HepG2 (cell line): ENCODE results near the gene LRSAM1. TPM values are rescaled to one million over a fixed set of nuclear protein-coding genes. Genes with fewer than 3 reads are reported as not detected.

ENCODE experiments used
- ATAC-seq: fragments of 200-7000 bp; cut with Tn5 transposase; 3 replicates; pipeline ENCODE4 v1.9.1; 2020; ENCODE audit warnings: mild to moderate bottlenecking, moderate library complexity
- BruUV-seq: library from RNA; stranded (reverse); fragments of 400-500 nt; replicated peaks from 2 replicates; lab custom pipeline; 2021; lab: Mats Ljungman, UMichigan
- CTCF ChIA-PET: fragments of 300-600 bp; formaldehyde crosslinking; extraction: SDS; loops from one replicate; lab custom pipeline; 2021; ENCODE audit warnings: low total read pairs, inconsistent platforms, low intra/inter-chr PET ratio; lab: Yijun Ruan, JAX
- POLR2A ChIA-PET: fragments of 350-600 bp; sonication (Branson Sonifier 250); formaldehyde crosslinking; loops from one replicate; lab custom pipeline; 2020; ENCODE audit warnings: antibody characterized with exemption, inconsistent platforms; lab: Yijun Ruan, JAX
- DNase-seq: peaks from one replicate; pipeline ENCODE4 v3.0.0-alpha.2; 2015; ENCODE audit warnings: low spot score
- FAIRE-seq: peaks from 3 replicates; lab custom pipeline; 2011; peaks lifted over from hg19 to GRCh38; lab: Jason Lieb, UNC
- H2AFZ ChIP-seq: one replicate; pipeline ENCODE4 v1.6.1; 2011; ENCODE audit warnings: low read length, inconsistent platforms
- H3K27ac ChIP-seq: fragments of 300-600 bp; 3 replicates; pipeline ENCODE4 v1.8.0; 2011; ENCODE audit warnings: mixed run types, mild to moderate bottlenecking, mixed read lengths, low read length, inconsistent platforms; ENCODE audit not compliant: insufficient read depth; ENCODE audit errors: extremely low read length
- H3K27me3 ChIP-seq, 2 experiments: fragments of 200-600 bp in 1 of 2; 2 replicates in 1 of 2; 3 replicates in 1 of 2; pipeline versions ENCODE4 v1.6.0 to v1.8.0; 2011; ENCODE audit warnings: low read length in 2 of 2, mild to moderate bottlenecking in 2 of 2, moderate library complexity in 2 of 2, inconsistent platforms in 1 of 2; ENCODE audit not compliant: insufficient read depth in 2 of 2, control insufficient read depth in 1 of 2
- H3K36me3 ChIP-seq, 2 experiments: fragments of 200-600 bp in 1 of 2; replicated peaks in 1 of 2; 2 replicates in 1 of 2; 3 replicates in 1 of 2; pipeline versions ENCODE4 v1.5.1 to v1.8.0; 2011; ENCODE audit warnings: low read length in 2 of 2, inconsistent platforms in 1 of 2; ENCODE audit not compliant: insufficient read depth in 2 of 2, control insufficient read depth in 1 of 2
- H3K4me1 ChIP-seq: 2 replicates; pipeline ENCODE4 v1.5.1; 2012; ENCODE audit warnings: low read length, inconsistent platforms; ENCODE audit not compliant: insufficient read depth
- H3K4me2 ChIP-seq: 2 replicates; pipeline ENCODE4 v1.6.0; 2011; ENCODE audit warnings: low read depth, low read length, inconsistent platforms
- H3K4me3 ChIP-seq, 3 experiments: fragments of 200-600 bp in 1 of 3; sonication (generic), shearing (Covaris generic) in 1 of 3; replicated peaks in 1 of 3; 2 replicates each; pipeline ENCODE4 v1.5.1; 2011 to 2016; ENCODE audit warnings: low read length in 3 of 3, inconsistent platforms in 2 of 3, low read depth in 2 of 3, mild to moderate bottlenecking in 2 of 3, control low read depth in 1 of 3, mixed read lengths in 1 of 3; ENCODE audit not compliant: insufficient read depth in 1 of 3
- H3K79me2 ChIP-seq: one replicate; pipeline ENCODE4 v1.6.1; 2011; ENCODE audit warnings: low read length, inconsistent platforms; ENCODE audit not compliant: insufficient read depth
- H3K9ac ChIP-seq: 2 replicates; pipeline ENCODE4 v1.6.0; 2011; ENCODE audit warnings: mild to moderate bottlenecking, low read depth, low read length, inconsistent platforms; ENCODE audit not compliant: insufficient read depth
- H3K9me3 ChIP-seq: 2 replicates; pipeline ENCODE4 v1.5.1; 2012; ENCODE audit warnings: mild to moderate bottlenecking, low read length
- H4K20me1 ChIP-seq: 2 replicates; pipeline ENCODE4 v1.6.0; 2011; ENCODE audit warnings: inconsistent platforms, mild to moderate bottlenecking, low read length, moderate library complexity; ENCODE audit not compliant: insufficient read depth
- ARID3A ChIP-seq: IDR thresholded peaks from 2 replicates; pipeline ENCODE4 v1.6.1; 2012; ENCODE audit warnings: low read depth, low read length, improper control_type of control experiment
- CHCHD3 ChIP-seq: sonication (generic); formaldehyde crosslinking; IDR thresholded peaks from 2 replicates; pipeline ENCODE4 v1.8.0; 2022; ENCODE audit warnings: mild to moderate bottlenecking, missing genetic modification reagents, moderate library complexity
- EHMT2 ChIP-seq: fragments of 200-600 bp; sonication (generic); IDR thresholded peaks from 2 replicates; pipeline ENCODE4 v1.7.0; 2017; ENCODE audit warnings: antibody characterized with exemption, low read depth, low read length, borderline replicate concordance
- FIP1L1 ChIP-seq: fragments of 200-400 bp; formaldehyde crosslinking; IDR thresholded peaks from 2 replicates; pipeline ENCODE4 v1.6.1; 2018; ENCODE audit warnings: low read depth, mild to moderate bottlenecking, low read length, moderate library complexity, borderline replicate concordance; ENCODE audit not compliant: insufficient read depth
- MED13 ChIP-seq: sonication (generic); formaldehyde crosslinking; IDR thresholded peaks from 2 replicates; pipeline ENCODE4 v1.5.0; 2020; ENCODE audit warnings: missing genetic modification reagents
- SKI ChIP-seq: fragments of 450-650 bp; IDR thresholded peaks from one replicate; pipeline ENCODE4 v1.6.1; 2018; ENCODE audit warnings: mild to moderate bottlenecking; ENCODE audit not compliant: partially characterized antibody
- ZNF746 ChIP-seq: sonication (generic); formaldehyde crosslinking; IDR thresholded peaks from 2 replicates; pipeline ENCODE4 v1.8.0; 2022; ENCODE audit warnings: mild to moderate bottlenecking, missing genetic modification reagents
- WGBS: methylation state at CpG from one replicate; pipeline ENCODE4 v1.1.6; 2017; ENCODE audit warnings: low lambda C conversion rate; 5-methylcytosine and 5-hydroxymethylcytosine counted together
- in situ Hi-C: cut with HindIII; loops from 2 replicates; pipeline ENCODE4 v1.10.0; 2017; ENCODE audit warnings: low pct_unique_long_range_greater_than_20kb; ENCODE audit not compliant: extremely low pct_ligation_motif_present
- intact Hi-C: fragments of 100-400 bp; cut with micrococcal nuclease; formaldehyde crosslinking; loops from one replicate; pipeline ENCODE4 v1.10.0; 2022; ENCODE audit not compliant: unreplicated experiment
- polyA plus RNA-seq, 8 experiments: library from polyadenylated mRNA; depleted of rRNA in 3 of 8; stranded (reverse) in 7 of 8; unstranded in 1 of 8; fragments of >200 nt; fragmentation: Illumina TruSeq in 4 of 8; extraction: Trizol in 4 of 8; gene quantifications; 2 replicates each; pipeline versions ENCODE4 v1.2.1 to v1.2.3, GENCODE V29; 2011 to 2016; ENCODE audit warnings: low read depth in 4 of 8, missing spikeins in 1 of 8, mixed read lengths in 1 of 8; ENCODE audit not compliant: insufficient read depth in 1 of 8
- total RNA-seq, 5 experiments: library from RNA; depleted of rRNA; stranded (reverse); fragments of >200 nt; fragmentation: Illumina TruSeq; extraction: Trizol; gene quantifications; 2 replicates each; pipeline ENCODE4 v1.2.3, GENCODE V29; 2016; ENCODE audit warnings: low read depth in 1 of 5
- TF ChIP-seq, protein P1 (sequence below): sonication (generic); formaldehyde crosslinking; IDR thresholded peaks from 2 replicates; pipeline ENCODE4 v1.4.0; 2020; ENCODE audit warnings: mild to moderate bottlenecking, missing genetic modification reagents, borderline replicate concordance
- TF ChIP-seq, protein P2 (sequence below): sonication (generic); formaldehyde crosslinking; IDR thresholded peaks from 2 replicates; pipeline ENCODE4 v1.4.0; 2020; ENCODE audit warnings: mild to moderate bottlenecking, missing genetic modification reagents, borderline replicate concordance

The LRSAM1 gene
- total and polyA plus RNA-seq, 2 of the 13 experiments (the other 11 are each of a cell fraction or from before 2014, with no cell fraction given) = 8.7 to 10.2 TPM

GRCh38 chr9:127488946-127489345, 37.6 kb downstream of the LRSAM1 start:
- Histone ChIP-seq H3K79me2 (no peaks in the 10 kb centered on the region), H3K9me3 (no peaks in the 10 kb centered on the region), H2AFZ (no peak overlapping the region), H3K4me3 (no peak overlapping the region), H3K36me3 (peaks cover 11 to 39% of the 10 kb centered on the region in 2 experiments), H4K20me1 (no peaks in the 10 kb centered on the region), H3K27me3 (no peaks in the 10 kb centered on the region), H3K9ac (no peak overlapping the region), H3K4me2 (no peak overlapping the region), H3K27ac (no peak overlapping the region), H3K4me1 (no peaks in the 10 kb centered on the region)
- no peak for DNase-seq
- intact Hi-C loops (no loop called here), in situ Hi-C loops (no loop called here)
- POLR2A ChIA-PET = no interaction called here
- TF ChIP-seq FIP1L1 (no peak), MED13 (CRISPR knock-in tag) (no peak), CHCHD3 (CRISPR knock-in tag) (no peak), SKI (no peak), ARID3A (no peak), ZNF746 (CRISPR knock-in tag) (no peak), EHMT2 (no peak)
- TF ChIP-seq, protein P1, sequence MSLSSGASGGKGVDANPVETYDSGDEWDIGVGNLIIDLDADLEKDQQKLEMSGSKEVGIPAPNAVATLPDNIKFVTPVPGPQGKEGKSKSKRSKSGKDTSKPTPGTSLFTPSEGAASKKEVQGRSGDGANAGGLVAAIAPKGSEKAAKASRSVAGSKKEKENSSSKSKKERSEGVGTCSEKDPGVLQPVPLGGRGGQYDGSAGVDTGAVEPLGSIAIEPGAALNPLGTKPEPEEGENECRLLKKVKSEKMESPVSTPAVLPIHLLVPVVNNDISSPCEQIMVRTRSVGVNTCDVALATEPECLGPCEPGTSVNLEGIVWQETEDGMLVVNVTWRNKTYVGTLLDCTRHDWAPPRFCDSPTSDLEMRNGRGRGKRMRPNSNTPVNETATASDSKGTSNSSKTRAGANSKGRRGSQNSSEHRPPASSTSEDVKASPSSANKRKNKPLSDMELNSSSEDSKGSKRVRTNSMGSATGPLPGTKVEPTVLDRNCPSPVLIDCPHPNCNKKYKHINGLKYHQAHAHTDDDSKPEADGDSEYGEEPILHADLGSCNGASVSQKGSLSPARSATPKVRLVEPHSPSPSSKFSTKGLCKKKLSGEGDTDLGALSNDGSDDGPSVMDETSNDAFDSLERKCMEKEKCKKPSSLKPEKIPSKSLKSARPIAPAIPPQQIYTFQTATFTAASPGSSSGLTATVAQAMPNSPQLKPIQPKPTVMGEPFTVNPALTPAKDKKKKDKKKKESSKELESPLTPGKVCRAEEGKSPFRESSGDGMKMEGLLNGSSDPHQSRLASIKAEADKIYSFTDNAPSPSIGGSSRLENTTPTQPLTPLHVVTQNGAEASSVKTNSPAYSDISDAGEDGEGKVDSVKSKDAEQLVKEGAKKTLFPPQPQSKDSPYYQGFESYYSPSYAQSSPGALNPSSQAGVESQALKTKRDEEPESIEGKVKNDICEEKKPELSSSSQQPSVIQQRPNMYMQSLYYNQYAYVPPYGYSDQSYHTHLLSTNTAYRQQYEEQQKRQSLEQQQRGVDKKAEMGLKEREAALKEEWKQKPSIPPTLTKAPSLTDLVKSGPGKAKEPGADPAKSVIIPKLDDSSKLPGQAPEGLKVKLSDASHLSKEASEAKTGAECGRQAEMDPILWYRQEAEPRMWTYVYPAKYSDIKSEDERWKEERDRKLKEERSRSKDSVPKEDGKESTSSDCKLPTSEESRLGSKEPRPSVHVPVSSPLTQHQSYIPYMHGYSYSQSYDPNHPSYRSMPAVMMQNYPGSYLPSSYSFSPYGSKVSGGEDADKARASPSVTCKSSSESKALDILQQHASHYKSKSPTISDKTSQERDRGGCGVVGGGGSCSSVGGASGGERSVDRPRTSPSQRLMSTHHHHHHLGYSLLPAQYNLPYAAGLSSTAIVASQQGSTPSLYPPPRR (CRISPR knock-in tag) = no peak
- TF ChIP-seq, protein P2, sequence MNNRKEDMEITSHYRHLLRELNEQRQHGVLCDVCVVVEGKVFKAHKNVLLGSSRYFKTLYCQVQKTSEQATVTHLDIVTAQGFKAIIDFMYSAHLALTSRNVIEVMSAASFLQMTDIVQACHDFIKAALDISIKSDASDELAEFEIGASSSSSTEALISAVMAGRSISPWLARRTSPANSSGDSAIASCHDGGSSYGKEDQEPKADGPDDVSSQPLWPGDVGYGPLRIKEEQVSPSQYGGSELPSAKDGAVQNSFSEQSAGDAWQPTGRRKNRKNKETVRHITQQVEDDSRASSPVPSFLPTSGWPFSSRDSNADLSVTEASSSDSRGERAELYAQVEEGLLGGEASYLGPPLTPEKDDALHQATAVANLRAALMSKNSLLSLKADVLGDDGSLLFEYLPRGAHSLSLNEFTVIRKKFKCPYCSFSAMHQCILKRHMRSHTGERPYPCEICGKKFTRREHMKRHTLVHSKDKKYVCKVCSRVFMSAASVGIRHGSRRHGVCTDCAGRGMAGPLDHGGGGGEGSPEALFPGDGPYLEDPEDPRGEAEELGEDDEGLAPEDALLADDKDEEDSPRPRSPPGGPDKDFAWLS (CRISPR knock-in tag) = no peak
- CTCF ChIA-PET = no interaction called here
- FAIRE-seq = no peak
- no TSS peak for BruUV-seq
- 87% methylated on average over 8 of the region's 8 CpGs for WGBS
- no peak for ATAC-seq
